SK-N-SH (cell line): ENCODE results near the gene ACSL3. TPM values are rescaled to one million over a fixed set of nuclear protein-coding genes. Genes with fewer than 3 reads are reported as not detected.

Experiments
- CTCF ChIA-PET: fragments of 300-600, 350-600 bp; formaldehyde crosslinking; extraction: SDS; loops from one replicate; lab custom pipeline; 2021; lab: Yijun Ruan, JAX
- POLR2A ChIA-PET: fragments of 350-600 bp; sonication (Branson Sonifier 250); formaldehyde crosslinking; extraction: SDS; loops from one replicate; lab custom pipeline; 2020; ENCODE audit warnings: antibody characterized with exemption, inconsistent platforms; lab: Yijun Ruan, JAX
- DNase-seq: peaks from one replicate; pipeline ENCODE4 v3.0.0; 2012
- H2AFZ ChIP-seq: fragments of 200-600 bp; sonication (generic); 2 replicates; pipeline ENCODE4 v1.8.1; 2016; ENCODE audit warnings: antibody characterized with exemption, mild to moderate bottlenecking, low read depth
- H3F3A ChIP-seq: fragments of 200-600 bp; sonication (generic); replicated peaks from 2 replicates; pipeline ENCODE3; 2016; ENCODE audit warnings: antibody characterized with exemption, mild to moderate bottlenecking; ENCODE audit not compliant: insufficient read depth
- H3K27ac ChIP-seq, 2 experiments: fragments of 200-500 bp in 1 of 2; fragments of 200-600 bp in 1 of 2; sonication (Bioruptor generic) in 1 of 2; sonication (generic), shearing (Covaris generic) in 1 of 2; 2 replicates each; pipeline versions ENCODE4 v1.5.1 to v1.6.1; 2014 to 2016; ENCODE audit warnings: low read depth in 2 of 2, inconsistent platforms in 1 of 2, low read length in 1 of 2, mild to moderate bottlenecking in 1 of 2, mixed read lengths in 1 of 2
- H3K27me3 ChIP-seq: fragments of 200-600 bp; sonication (generic), shearing (Covaris generic); 2 replicates; pipeline ENCODE4 v1.6.1; 2016; ENCODE audit warnings: mixed run types; ENCODE audit not compliant: insufficient read depth
- H3K36me3 ChIP-seq, 2 experiments: fragments of 200-500 bp in 1 of 2; fragments of 200-600 bp in 1 of 2; sonication (Bioruptor generic) in 1 of 2; sonication (generic) in 1 of 2; replicated peaks in 1 of 2; 2 replicates each; pipeline versions ENCODE3 to v1.5.1; 2014 to 2016; ENCODE audit warnings: low read length in 1 of 2, mild to moderate bottlenecking in 1 of 2; ENCODE audit not compliant: insufficient read depth in 2 of 2, control insufficient read depth in 1 of 2
- H3K4me1 ChIP-seq, 2 experiments: fragments of 200-500 bp in 1 of 2; fragments of 200-600 bp in 1 of 2; sonication (Bioruptor generic) in 1 of 2; sonication (generic), shearing (Covaris generic) in 1 of 2; 2 replicates each; pipeline versions ENCODE4 v1.5.1 to v1.6.1; 2014 to 2016; ENCODE audit warnings: low read depth in 1 of 2, low read length in 1 of 2, mixed run types in 1 of 2; ENCODE audit not compliant: insufficient read depth in 2 of 2, control insufficient read depth in 1 of 2
- H3K4me2 ChIP-seq: fragments of 200-600 bp; sonication (generic), shearing (Covaris generic); 2 replicates; pipeline ENCODE4 v1.6.1; 2017; ENCODE audit warnings: mixed run types
- H3K4me3 ChIP-seq, 2 experiments: fragments of 200-500 bp in 1 of 2; fragments of 200-600 bp in 1 of 2; sonication (Bioruptor generic) in 1 of 2; sonication (generic), shearing (Covaris generic) in 1 of 2; 2 replicates each; pipeline versions ENCODE4 v1.5.1 to v1.8.1; 2014 to 2016; ENCODE audit warnings: low read depth in 2 of 2, inconsistent platforms in 1 of 2, low read length in 1 of 2, mild to moderate bottlenecking in 1 of 2, mixed read lengths in 1 of 2, moderate library complexity in 1 of 2
- H3K79me2 ChIP-seq: fragments of 200-600 bp; sonication (generic); 2 replicates; pipeline ENCODE4 v1.8.1; 2017; ENCODE audit warnings: mild to moderate bottlenecking; ENCODE audit not compliant: insufficient read depth
- H3K9ac ChIP-seq: fragments of 200-600 bp; sonication (generic); 2 replicates; pipeline ENCODE4 v1.6.1; 2017; ENCODE audit warnings: mixed run types
- H3K9me2 ChIP-seq: fragments of 200-600 bp; sonication (generic); 2 replicates; pipeline ENCODE4 v1.6.1; 2017; ENCODE audit warnings: mixed run types
- H3K9me3 ChIP-seq: fragments of 200-600 bp; sonication (generic); 2 replicates; pipeline ENCODE4 v1.6.1; 2017; ENCODE audit warnings: mixed run types, mild to moderate bottlenecking, moderate library complexity
- H4K20me1 ChIP-seq: fragments of 200-600 bp; sonication (generic); 2 replicates; pipeline ENCODE4 v1.6.1; 2017; ENCODE audit warnings: mild to moderate bottlenecking, mixed run types; ENCODE audit not compliant: insufficient read depth
- CHD2 ChIP-seq: fragments of 150-350 bp; IDR thresholded peaks from 2 replicates; pipeline ENCODE4 v1.6.1; 2018; ENCODE audit warnings: low read length; ENCODE audit not compliant: partially characterized antibody
- CTCF ChIP-seq: fragments of 200-600 bp; sonication (generic); IDR thresholded peaks from 2 replicates; pipeline ENCODE4 v1.6.1; 2017; ENCODE audit warnings: antibody characterized with exemption, mild to moderate bottlenecking, moderate library complexity
- ELF1 ChIP-seq: IDR thresholded peaks from 2 replicates; pipeline ENCODE4 v1.4.0; 2012
- FOSL2 ChIP-seq: IDR thresholded peaks from 2 replicates; pipeline ENCODE4 v1.4.0; 2012; ENCODE audit warnings: low read depth, mild to moderate bottlenecking, moderate library complexity, borderline replicate concordance
- FOXM1 ChIP-seq: IDR thresholded peaks from 2 replicates; pipeline ENCODE4 v1.4.0; 2012; ENCODE audit warnings: low read depth, mild to moderate bottlenecking
- GABPA ChIP-seq: IDR thresholded peaks from 2 replicates; pipeline ENCODE4 v1.4.0; 2012; ENCODE audit warnings: low read depth, mild to moderate bottlenecking
- MEF2A ChIP-seq: IDR thresholded peaks from 2 replicates; pipeline ENCODE4 v1.4.0; 2012; ENCODE audit warnings: low read depth, borderline replicate concordance
- MXI1 ChIP-seq: IDR thresholded peaks from 2 replicates; pipeline ENCODE4 v1.6.1; 2012; ENCODE audit warnings: mild to moderate bottlenecking, low read depth, low read length, improper control_type of control experiment
- RFX5 ChIP-seq: IDR thresholded peaks from 2 replicates; pipeline ENCODE4 v1.6.1; 2012; ENCODE audit warnings: mild to moderate bottlenecking, improper control_type of control experiment, low read length
- RXRA ChIP-seq: IDR thresholded peaks from 2 replicates; pipeline ENCODE4 v1.4.0; 2012; ENCODE audit warnings: low read depth, mild to moderate bottlenecking, borderline replicate concordance
- SMC3 ChIP-seq: IDR thresholded peaks from 2 replicates; pipeline ENCODE4 v1.6.1; 2012; ENCODE audit warnings: low read depth, low read length, improper control_type of control experiment
- TAF1 ChIP-seq: IDR thresholded peaks from 2 replicates; pipeline ENCODE4 v1.6.1; 2012; ENCODE audit warnings: low read depth, mild to moderate bottlenecking, low read length, moderate library complexity, borderline replicate concordance
- TCF12 ChIP-seq: IDR thresholded peaks from 2 replicates; pipeline ENCODE4 v1.4.0; 2012
- TEAD4 ChIP-seq: IDR thresholded peaks from 2 replicates; pipeline ENCODE4 v1.4.0; 2012; ENCODE audit warnings: mild to moderate bottlenecking, borderline replicate concordance; ENCODE audit not compliant: insufficient read depth
- YY1 ChIP-seq: IDR thresholded peaks from 2 replicates; pipeline ENCODE4 v1.4.0; 2012; ENCODE audit warnings: low read depth, mild to moderate bottlenecking
- WGBS: methylation state at CpG from one replicate; pipeline ENCODE4 v1.1.6; 2017; ENCODE audit warnings: low lambda C conversion rate; 5-methylcytosine and 5-hydroxymethylcytosine counted together
- polyA plus RNA-seq, 3 experiments: library from polyadenylated mRNA; depleted of rRNA; stranded (reverse); fragments of >200 nt; gene quantifications; 2 replicates each; pipeline ENCODE4 v1.2.3, GENCODE V29; 2012
- TF ChIP-seq, protein P1 (sequence below): IDR thresholded peaks from 2 replicates; pipeline ENCODE4 v1.6.1; 2012; ENCODE audit warnings: mild to moderate bottlenecking, low read depth, low read length, moderate library complexity
- TF ChIP-seq, protein P2 (sequence below): IDR thresholded peaks from 2 replicates; pipeline ENCODE4; 2012
- TF ChIP-seq, protein P3 (sequence below): fragments of 150-350 bp; IDR thresholded peaks from 2 replicates; pipeline ENCODE4 v1.6.1; 2017; ENCODE audit warnings: antibody characterized with exemption, low read length, low read depth, borderline replicate concordance
- TF ChIP-seq, protein P4 (sequence below): IDR thresholded peaks from 2 replicates; pipeline ENCODE4 v1.4.0; 2012; ENCODE audit warnings: low read depth, borderline replicate concordance

The ACSL3 gene
- polyA plus RNA-seq, 1 of the 3 experiments (the other 2 are of a cell fraction): 15.7 TPM

DNA sequence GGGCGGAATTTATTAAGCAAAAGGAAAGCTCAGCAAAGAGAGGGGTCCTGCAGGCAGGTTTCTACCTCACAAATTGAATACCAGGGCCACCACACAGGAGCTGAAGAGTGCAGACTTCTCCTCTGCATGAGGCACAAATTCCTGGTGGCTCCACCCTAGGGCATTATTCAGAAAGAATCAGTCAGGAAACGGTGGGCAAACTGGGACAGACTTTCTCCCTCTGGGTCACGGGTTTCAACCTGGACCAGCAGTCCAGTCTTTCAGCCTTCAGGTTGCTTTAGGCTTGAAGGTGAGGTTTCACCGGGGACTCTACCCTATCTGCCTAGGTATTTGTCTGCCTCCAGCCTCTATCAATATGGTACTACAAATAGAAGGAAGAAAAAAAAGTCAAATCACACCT is 41.8 kb downstream of the ACSL3 start:
- Histone ChIP-seq H3K27ac (no peak overlapping the region), H4K20me1 (no peaks in the 10 kb centered on the region), H3F3A (peaks cover 14% of the 10 kb centered on the region), H2AFZ (no peak overlapping the region), H3K36me3 (peaks cover 0 to 4% of the 10 kb centered on the region in 2 experiments)
- no peak for DNase-seq
- CTCF ChIA-PET: interaction anchor here (0.7 to 6.8 kb wide), 23 partner anchors 8 to 833 kb away, joined by 3 to 115 read pairs (median 6); partner anchors contain the start of genes ACSL3 and MOGAT1
- TF ChIP-seq FOXM1 (no peak), CTCF (no peak), RFX5 (no peak), FOSL2 (no peak), SMC3 (no peak), GABPA (no peak), TCF12 (no peak), MEF2A (no peak), ELF1 (no peak), CHD2 (no peak), RXRA (no peak), MXI1 (no peak), TEAD4 (no peak), YY1 (no peak), TAF1 (no peak)
- TF ChIP-seq, protein P1, sequence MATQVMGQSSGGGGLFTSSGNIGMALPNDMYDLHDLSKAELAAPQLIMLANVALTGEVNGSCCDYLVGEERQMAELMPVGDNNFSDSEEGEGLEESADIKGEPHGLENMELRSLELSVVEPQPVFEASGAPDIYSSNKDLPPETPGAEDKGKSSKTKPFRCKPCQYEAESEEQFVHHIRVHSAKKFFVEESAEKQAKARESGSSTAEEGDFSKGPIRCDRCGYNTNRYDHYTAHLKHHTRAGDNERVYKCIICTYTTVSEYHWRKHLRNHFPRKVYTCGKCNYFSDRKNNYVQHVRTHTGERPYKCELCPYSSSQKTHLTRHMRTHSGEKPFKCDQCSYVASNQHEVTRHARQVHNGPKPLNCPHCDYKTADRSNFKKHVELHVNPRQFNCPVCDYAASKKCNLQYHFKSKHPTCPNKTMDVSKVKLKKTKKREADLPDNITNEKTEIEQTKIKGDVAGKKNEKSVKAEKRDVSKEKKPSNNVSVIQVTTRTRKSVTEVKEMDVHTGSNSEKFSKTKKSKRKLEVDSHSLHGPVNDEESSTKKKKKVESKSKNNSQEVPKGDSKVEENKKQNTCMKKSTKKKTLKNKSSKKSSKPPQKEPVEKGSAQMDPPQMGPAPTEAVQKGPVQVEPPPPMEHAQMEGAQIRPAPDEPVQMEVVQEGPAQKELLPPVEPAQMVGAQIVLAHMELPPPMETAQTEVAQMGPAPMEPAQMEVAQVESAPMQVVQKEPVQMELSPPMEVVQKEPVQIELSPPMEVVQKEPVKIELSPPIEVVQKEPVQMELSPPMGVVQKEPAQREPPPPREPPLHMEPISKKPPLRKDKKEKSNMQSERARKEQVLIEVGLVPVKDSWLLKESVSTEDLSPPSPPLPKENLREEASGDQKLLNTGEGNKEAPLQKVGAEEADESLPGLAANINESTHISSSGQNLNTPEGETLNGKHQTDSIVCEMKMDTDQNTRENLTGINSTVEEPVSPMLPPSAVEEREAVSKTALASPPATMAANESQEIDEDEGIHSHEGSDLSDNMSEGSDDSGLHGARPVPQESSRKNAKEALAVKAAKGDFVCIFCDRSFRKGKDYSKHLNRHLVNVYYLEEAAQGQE: no peak
- TF ChIP-seq, protein P2, sequence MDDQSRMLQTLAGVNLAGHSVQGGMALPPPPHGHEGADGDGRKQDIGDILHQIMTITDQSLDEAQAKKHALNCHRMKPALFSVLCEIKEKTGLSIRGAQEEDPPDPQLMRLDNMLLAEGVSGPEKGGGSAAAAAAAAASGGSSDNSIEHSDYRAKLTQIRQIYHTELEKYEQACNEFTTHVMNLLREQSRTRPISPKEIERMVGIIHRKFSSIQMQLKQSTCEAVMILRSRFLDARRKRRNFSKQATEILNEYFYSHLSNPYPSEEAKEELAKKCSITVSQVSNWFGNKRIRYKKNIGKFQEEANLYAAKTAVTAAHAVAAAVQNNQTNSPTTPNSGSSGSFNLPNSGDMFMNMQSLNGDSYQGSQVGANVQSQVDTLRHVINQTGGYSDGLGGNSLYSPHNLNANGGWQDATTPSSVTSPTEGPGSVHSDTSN: no peak
- TF ChIP-seq, protein P3, sequence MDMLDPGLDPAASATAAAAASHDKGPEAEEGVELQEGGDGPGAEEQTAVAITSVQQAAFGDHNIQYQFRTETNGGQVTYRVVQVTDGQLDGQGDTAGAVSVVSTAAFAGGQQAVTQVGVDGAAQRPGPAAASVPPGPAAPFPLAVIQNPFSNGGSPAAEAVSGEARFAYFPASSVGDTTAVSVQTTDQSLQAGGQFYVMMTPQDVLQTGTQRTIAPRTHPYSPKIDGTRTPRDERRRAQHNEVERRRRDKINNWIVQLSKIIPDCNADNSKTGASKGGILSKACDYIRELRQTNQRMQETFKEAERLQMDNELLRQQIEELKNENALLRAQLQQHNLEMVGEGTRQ: no peak
- TF ChIP-seq, protein P4, sequence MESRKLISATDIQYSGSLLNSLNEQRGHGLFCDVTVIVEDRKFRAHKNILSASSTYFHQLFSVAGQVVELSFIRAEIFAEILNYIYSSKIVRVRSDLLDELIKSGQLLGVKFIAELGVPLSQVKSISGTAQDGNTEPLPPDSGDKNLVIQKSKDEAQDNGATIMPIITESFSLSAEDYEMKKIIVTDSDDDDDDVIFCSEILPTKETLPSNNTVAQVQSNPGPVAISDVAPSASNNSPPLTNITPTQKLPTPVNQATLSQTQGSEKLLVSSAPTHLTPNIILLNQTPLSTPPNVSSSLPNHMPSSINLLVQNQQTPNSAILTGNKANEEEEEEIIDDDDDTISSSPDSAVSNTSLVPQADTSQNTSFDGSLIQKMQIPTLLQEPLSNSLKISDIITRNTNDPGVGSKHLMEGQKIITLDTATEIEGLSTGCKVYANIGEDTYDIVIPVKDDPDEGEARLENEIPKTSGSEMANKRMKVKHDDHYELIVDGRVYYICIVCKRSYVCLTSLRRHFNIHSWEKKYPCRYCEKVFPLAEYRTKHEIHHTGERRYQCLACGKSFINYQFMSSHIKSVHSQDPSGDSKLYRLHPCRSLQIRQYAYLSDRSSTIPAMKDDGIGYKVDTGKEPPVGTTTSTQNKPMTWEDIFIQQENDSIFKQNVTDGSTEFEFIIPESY: no peak
- TF ChIP-seq, all 33 proteins: peak for 0
- peaks cover 34% of the 10 kb centered on the region for H3K79me2 ChIP-seq
- H3K9me2 ChIP-seq: no peaks in the 10 kb centered on the region
- no peak overlapping the region for H3K4me2 ChIP-seq
- H3K9me3 ChIP-seq: no peaks in the 10 kb centered on the region
- H3K4me1 ChIP-seq: peaks cover 0 to 18% of the 10 kb centered on the region in 2 experiments; a peak in 1 of 4 replicates
- POLR2A ChIA-PET: no interaction called here
- no peak overlapping the region for H3K9ac ChIP-seq
- H3K4me3 ChIP-seq: no peak overlapping the region
- WGBS: 95% methylated on average over 4 of the region's 4 CpGs
- no peaks in the 10 kb centered on the region for H3K27me3 ChIP-seq
